ENCODE data around the gene LY6G5C. TPM values are rescaled to one million over a fixed set of nuclear protein-coding genes. Genes with fewer than 3 reads are reported as not detected.

Gene LY6G5C
- total and polyA plus RNA-seq, 12 donors = 1.2 to 3.5 (median 2.0) TPM

- intact Hi-C loops (cut with DNase I) = loop anchor here in 4 of 10 donors (10.0 kb wide), 4 partner anchors 75 to 255 kb away; partner anchors contain the start of genes CFB (in 1 of the 4), NEU1 (in 1 of the 4) and SAPCD1 (in 1 of the 4)
- H3K36me3 ChIP-seq = peaks cover 5 to 100% (median 66%) of the 10 kb centered on the region in 9 donors
- 77 to 81% methylated on average over 11 of the region's 11 CpGs for WGBS, 2 donors
- H3K4me3 ChIP-seq = no peak overlapping the region
- DNase-seq = no peak
- peak in 5 of 9 donors; percentile 12 to 43 (median 22) for TF ChIP-seq CTCF (IDR thresholded peaks at IDR 0.05)
- no peaks in the 10 kb centered on the region for H3K27me3 ChIP-seq
- no peak overlapping the region for H3K27ac ChIP-seq
- no peaks in the 10 kb centered on the region for H3K9me3 ChIP-seq
- H3K4me1 ChIP-seq = peaks cover 0 to 4% (median 0%) of the 10 kb centered on the region in 9 donors
- no peak for ATAC-seq
Observed at GRCh38 chr6:31689249-31690110, 8.6 kb upstream of the LY6G5C start.

DNA sequence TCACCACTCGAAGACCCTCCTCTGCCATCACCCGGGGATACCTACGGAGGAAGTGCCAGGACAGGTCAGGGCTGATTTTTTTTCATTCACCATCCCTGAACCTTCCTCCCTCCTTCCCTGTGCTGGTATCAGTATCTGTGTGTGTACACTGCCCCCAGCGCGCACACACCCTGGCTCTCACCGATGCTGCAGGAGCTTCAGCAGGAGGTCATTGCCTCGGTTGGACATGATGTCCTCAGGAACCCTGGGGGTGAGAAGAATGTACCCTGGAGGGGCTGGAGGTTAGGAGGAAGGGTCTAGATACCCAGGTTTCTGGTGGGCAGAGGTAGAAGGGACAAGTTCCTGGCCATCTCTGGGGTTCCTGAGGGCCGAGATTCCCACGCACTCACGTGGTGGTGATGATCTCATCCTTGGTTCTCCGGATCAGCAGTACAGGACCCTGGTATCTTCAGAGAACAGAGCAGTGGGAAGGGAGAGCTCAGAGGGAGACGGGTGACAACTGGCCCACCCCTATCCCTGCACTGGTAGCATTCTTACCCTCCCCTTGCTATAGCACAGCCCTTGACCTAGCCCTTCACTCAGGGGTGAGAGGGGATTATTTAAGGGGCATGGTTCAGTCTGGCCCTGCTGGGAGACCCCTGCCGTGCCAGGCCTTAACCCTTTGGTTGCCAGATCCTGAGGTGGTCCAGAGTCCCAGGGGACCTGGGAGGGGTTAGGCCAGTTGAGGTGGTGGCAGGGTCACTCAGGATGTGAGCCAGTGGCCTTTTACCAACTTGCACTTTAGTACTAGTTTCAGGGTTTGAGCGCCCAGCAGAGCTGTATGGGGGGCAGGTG is 7.2 kb upstream of the LY6G5C start:
- no peaks in the 10 kb centered on the region for H3K9me3 ChIP-seq

DNA sequence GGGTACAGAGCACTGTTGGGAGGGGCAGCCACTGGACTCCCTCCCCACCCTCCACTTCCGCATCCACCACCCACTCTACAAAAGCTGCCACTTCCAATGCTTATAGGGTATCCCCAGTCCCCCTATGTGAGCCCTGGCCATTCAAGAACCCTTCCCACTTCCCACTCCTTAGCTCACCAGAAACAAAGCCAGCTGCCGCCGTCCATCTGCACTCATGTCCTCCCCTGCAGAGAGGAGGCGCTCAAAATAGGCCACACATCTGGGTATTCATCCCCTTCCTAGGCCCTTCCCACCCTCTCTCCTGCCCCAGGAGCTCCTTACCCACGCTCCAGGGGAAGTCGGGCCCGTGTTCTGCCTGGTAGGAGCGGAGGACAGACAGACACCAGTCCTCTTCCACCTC is 6.5 kb upstream of the LY6G5C start:
- H3K36me3 ChIP-seq = peaks cover 5 to 82% (median 47%) of the 10 kb centered on the region in 9 donors
- no peak overlapping the region for H3K27ac ChIP-seq
- no peak for DNase-seq
- H3K9me3 ChIP-seq = no peaks in the 10 kb centered on the region
- TF ChIP-seq CTCF (IDR thresholded peaks at IDR 0.05) = no peak
- H3K4me1 ChIP-seq = peaks cover 0 to 11% (median 5%) of the 10 kb centered on the region in 9 donors
- no peak for ATAC-seq
- WGBS, 2 donors = 86% methylated on average over 8 of the region's 8 CpGs
- no peak overlapping the region for H3K4me3 ChIP-seq
- intact Hi-C loops (cut with DNase I) = loop anchor here in 4 of 10 donors (10.0 kb wide), 4 partner anchors 77 to 257 kb away; partner anchors contain the start of genes CFB (in 1 of the 4), NEU1 (in 1 of the 4) and SAPCD1 (in 1 of the 4)
- H3K27me3 ChIP-seq = no peaks in the 10 kb centered on the region

More for the DNA sequence above, 7.2 kb upstream of the LY6G5C start:
- no peak overlapping the region for H3K27ac ChIP-seq
- ATAC-seq (peak in 2 of 8 donors; percentile 10 to 20), DNase-seq (no peak)
- WGBS, 2 donors = 81 to 82% methylated on average over 14 of the region's 14 CpGs
- intact Hi-C loops (cut with DNase I) = loop anchor here in 4 of 10 donors (10.0 kb wide), 4 partner anchors 77 to 257 kb away; partner anchors contain the start of genes CFB (in 1 of the 4), NEU1 (in 1 of the 4) and SAPCD1 (in 1 of the 4)
- H3K4me3 ChIP-seq = no peak overlapping the region
- peaks cover 5 to 90% (median 54%) of the 10 kb centered on the region in 9 donors for H3K36me3 ChIP-seq
- TF ChIP-seq CTCF (IDR thresholded peaks at IDR 0.05) = no peak
- H3K4me1 ChIP-seq = peaks cover 0 to 6% (median 3%) of the 10 kb centered on the region in 9 donors
- no peaks in the 10 kb centered on the region for H3K27me3 ChIP-seq

- WGBS, 2 donors = 74 to 85% methylated on average over 5 of the region's 5 CpGs
- H3K9me3 ChIP-seq = no peaks in the 10 kb centered on the region
- no peak for TF ChIP-seq CTCF (IDR thresholded peaks at IDR 0.05)
- ATAC-seq = no peak
- H3K27ac ChIP-seq = no peak overlapping the region
- H3K4me1 ChIP-seq = peaks cover 0 to 15% (median 9%) of the 10 kb centered on the region in 9 donors
- no peak for DNase-seq
- intact Hi-C loops (cut with DNase I) = loop anchor here in 4 of 10 donors (10.0 kb wide), 4 partner anchors 78 to 258 kb away; partner anchors contain the start of genes CFB (in 1 of the 4), NEU1 (in 1 of the 4) and SAPCD1 (in 1 of the 4)
- H3K27me3 ChIP-seq = no peaks in the 10 kb centered on the region
- H3K36me3 ChIP-seq = peaks cover 2 to 74% (median 41%) of the 10 kb centered on the region in 9 donors
- no peak overlapping the region for H3K4me3 ChIP-seq
Observed at GRCh38 chr6:31686483-31686882, 5.6 kb upstream of the LY6G5C start.
